Neural cell (in vitro differentiated cells): ENCODE measurements around the gene ZNF778.
A peak's percentile ranks its signal among the peaks of the same experiment; 100 is the strongest.

Source experiments
- CTCF ChIP-seq: fragments of 450-650 bp; IDR thresholded peaks from 2 replicates; pipeline ENCODE4 v1.5.1; 2014; ENCODE audit warnings: antibody characterized with exemption, mild to moderate bottlenecking, moderate library complexity; ENCODE audit not compliant: poor library complexity, severe bottlenecking
- EP300 ChIP-seq: fragments of 450-650 bp; conservative IDR thresholded peaks from 2 replicates; pipeline ENCODE4 v1.6.1; 2014; ENCODE audit warnings: antibody characterized with exemption, mild to moderate bottlenecking, moderate library complexity; ENCODE audit not compliant: poor library complexity, severe bottlenecking
- EZH2 ChIP-seq: fragments of 200-600, 300-800 bp; shearing (Covaris generic), sonication (generic); IDR thresholded peaks from 2 replicates; pipeline ENCODE4 v1.6.1; 2014; ENCODE audit warnings: antibody characterized with exemption, low read length, borderline replicate concordance, mild to moderate bottlenecking; ENCODE audit not compliant: insufficient read depth, poor library complexity, severe bottlenecking
- MXI1 ChIP-seq: fragments of 450-650 bp; conservative IDR thresholded peaks from 2 replicates; pipeline ENCODE4 v1.6.1; 2014; ENCODE audit warnings: antibody characterized with exemption, mild to moderate bottlenecking; ENCODE audit not compliant: poor library complexity, severe bottlenecking
- POLR2AphosphoS5 ChIP-seq: IDR thresholded peaks from 2 replicates; pipeline ENCODE4 v1.6.1; 2012
- RAD21 ChIP-seq: fragments of 450-650 bp; conservative IDR thresholded peaks from 2 replicates; pipeline ENCODE4 v1.6.1; 2014; ENCODE audit warnings: antibody characterized with exemption, mild to moderate bottlenecking, moderate library complexity
- REST ChIP-seq: IDR thresholded peaks from 2 replicates; pipeline ENCODE4 v1.6.1; 2012; ENCODE audit warnings: borderline replicate concordance
- SMC3 ChIP-seq: fragments of 450-650 bp; conservative IDR thresholded peaks from 2 replicates; pipeline ENCODE4 v1.6.1; 2014; ENCODE audit warnings: antibody characterized with exemption, mild to moderate bottlenecking, moderate library complexity; ENCODE audit not compliant: poor library complexity
- TAF1 ChIP-seq: IDR thresholded peaks from 2 replicates; pipeline ENCODE4 v1.6.1; 2012; ENCODE audit warnings: low read depth

- TF ChIP-seq CTCF = peak; percentile 6
- no peak for TF ChIP-seq EP300
- TF ChIP-seq RAD21 = no peak
- no peak for TF ChIP-seq POLR2AphosphoS5
- TF ChIP-seq TAF1 = no peak
- no peak for TF ChIP-seq EZH2
- no peak for TF ChIP-seq REST
- no peak for TF ChIP-seq SMC3
- peak; percentile 14 for TF ChIP-seq MXI1
These were observed 46.9 kb upstream of the ZNF778 start for GRCh38 chr16:89170346-89171215.
